AG10803 (cell line): Measurements from ENCODE around the gene CD99.

Source experiments
- DNase-seq: peaks from one replicate; pipeline ENCODE4 v3.0.0; 2010; ENCODE audit warnings: low read depth
- H3K4me3 ChIP-seq: 2 replicates; pipeline ENCODE4 v1.5.1; 2011; ENCODE audit warnings: mild to moderate bottlenecking, low read length, control low read depth
- TF ChIP-seq, protein P1 (sequence below): conservative IDR thresholded peaks from 2 replicates; pipeline ENCODE4 v1.5.1; 2011; ENCODE audit warnings: mild to moderate bottlenecking, low read length, control low read depth, inconsistent platforms

CD99 gene

GRCh38 chrX:2789569-2789968, 98.5 kb downstream of the CD99 start:
- no peak overlapping the region for H3K4me3 ChIP-seq
- DNase-seq, result no peak
- TF ChIP-seq, protein P1, sequence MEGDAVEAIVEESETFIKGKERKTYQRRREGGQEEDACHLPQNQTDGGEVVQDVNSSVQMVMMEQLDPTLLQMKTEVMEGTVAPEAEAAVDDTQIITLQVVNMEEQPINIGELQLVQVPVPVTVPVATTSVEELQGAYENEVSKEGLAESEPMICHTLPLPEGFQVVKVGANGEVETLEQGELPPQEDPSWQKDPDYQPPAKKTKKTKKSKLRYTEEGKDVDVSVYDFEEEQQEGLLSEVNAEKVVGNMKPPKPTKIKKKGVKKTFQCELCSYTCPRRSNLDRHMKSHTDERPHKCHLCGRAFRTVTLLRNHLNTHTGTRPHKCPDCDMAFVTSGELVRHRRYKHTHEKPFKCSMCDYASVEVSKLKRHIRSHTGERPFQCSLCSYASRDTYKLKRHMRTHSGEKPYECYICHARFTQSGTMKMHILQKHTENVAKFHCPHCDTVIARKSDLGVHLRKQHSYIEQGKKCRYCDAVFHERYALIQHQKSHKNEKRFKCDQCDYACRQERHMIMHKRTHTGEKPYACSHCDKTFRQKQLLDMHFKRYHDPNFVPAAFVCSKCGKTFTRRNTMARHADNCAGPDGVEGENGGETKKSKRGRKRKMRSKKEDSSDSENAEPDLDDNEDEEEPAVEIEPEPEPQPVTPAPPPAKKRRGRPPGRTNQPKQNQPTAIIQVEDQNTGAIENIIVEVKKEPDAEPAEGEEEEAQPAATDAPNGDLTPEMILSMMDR, result no peak
